Epithelial cell of esophagus (primary cell): ENCODE measurements around the gene SERINC5.
"Not testable (repeated sequence)": the region's sequence is repeated elsewhere in the genome, so short reads cannot be mapped to it uniquely, and the experiment has no call there.

Experiments
- DNase-seq: peaks from one replicate; pipeline ENCODE4 v3.0.0; 2010; ENCODE audit warnings: low read depth
- H3K4me3 ChIP-seq: 2 replicates; pipeline ENCODE4 v1.5.1; 2011; ENCODE audit warnings: mild to moderate bottlenecking, low read length, control low read depth
- TF ChIP-seq, protein P1 (sequence below): IDR thresholded peaks from 2 replicates; pipeline ENCODE4 v1.5.1; 2011; ENCODE audit warnings: low read depth, mild to moderate bottlenecking, low read length, control low read depth, inconsistent platforms; ENCODE audit not compliant: insufficient read depth; ENCODE audit errors: missing control alignments

Gene SERINC5

GRCh38 chr5:80205846-80206245 lies 50.0 kb downstream of the SERINC5 start:
- TF ChIP-seq, protein P1, sequence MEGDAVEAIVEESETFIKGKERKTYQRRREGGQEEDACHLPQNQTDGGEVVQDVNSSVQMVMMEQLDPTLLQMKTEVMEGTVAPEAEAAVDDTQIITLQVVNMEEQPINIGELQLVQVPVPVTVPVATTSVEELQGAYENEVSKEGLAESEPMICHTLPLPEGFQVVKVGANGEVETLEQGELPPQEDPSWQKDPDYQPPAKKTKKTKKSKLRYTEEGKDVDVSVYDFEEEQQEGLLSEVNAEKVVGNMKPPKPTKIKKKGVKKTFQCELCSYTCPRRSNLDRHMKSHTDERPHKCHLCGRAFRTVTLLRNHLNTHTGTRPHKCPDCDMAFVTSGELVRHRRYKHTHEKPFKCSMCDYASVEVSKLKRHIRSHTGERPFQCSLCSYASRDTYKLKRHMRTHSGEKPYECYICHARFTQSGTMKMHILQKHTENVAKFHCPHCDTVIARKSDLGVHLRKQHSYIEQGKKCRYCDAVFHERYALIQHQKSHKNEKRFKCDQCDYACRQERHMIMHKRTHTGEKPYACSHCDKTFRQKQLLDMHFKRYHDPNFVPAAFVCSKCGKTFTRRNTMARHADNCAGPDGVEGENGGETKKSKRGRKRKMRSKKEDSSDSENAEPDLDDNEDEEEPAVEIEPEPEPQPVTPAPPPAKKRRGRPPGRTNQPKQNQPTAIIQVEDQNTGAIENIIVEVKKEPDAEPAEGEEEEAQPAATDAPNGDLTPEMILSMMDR: no peak
- no peak overlapping the region for H3K4me3 ChIP-seq
- no peak for DNase-seq

GRCh38 chr5:80204808-80205614 lies 50.8 kb downstream of the SERINC5 start:
- no peak overlapping the region for H3K4me3 ChIP-seq
- no peak for DNase-seq
- TF ChIP-seq, protein P1: no peak

- H3K4me3 ChIP-seq, DNase-seq: not testable (repeated sequence)
These were observed 54.1 kb downstream of the SERINC5 start for GRCh38 chr5:80201763-80202162.

DNA sequence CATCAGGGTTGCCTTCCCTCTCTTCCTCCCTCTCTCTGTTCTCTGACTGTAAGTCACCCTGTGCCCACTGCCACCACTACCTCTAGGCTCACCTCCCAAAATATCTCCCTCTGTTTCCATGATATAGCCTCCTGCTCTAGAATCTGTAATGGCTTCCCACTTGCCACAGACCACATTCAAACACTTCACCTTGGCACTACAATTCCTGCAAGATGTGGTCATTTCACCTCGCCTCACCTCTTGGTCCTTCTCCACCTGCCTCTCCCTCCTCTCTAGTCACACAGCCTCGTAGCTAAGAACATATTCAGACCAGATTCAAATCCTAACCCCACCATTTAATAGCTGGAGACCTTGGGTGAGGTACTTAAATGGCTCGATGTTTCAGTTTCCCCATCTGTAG lies 56.9 kb downstream of the SERINC5 start:
- H3K4me3 ChIP-seq: no peak overlapping the region
- DNase-seq: no peak
- TF ChIP-seq, protein P1: no peak

DNA sequence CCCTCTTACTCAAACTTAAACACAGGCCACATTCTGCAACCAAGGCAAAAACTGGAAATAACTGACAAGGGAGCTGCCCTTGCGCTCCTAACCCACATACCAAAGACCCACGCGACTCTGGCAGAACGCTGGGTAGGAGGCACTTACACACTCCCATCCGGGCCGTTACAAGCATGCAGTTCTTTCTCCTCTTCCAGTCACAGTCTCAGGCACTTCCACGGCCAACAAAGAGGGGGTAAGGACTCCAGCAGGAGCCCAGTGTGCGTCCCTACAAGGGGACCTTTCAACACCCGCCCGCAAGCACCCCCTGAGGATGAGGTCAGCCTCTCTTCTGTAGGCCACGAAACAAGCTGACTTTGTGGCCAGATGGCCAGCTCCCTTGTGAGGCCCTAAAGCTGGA lies 57.4 kb downstream of the SERINC5 start:
- TF ChIP-seq, protein P1: no peak
- DNase-seq: no peak
- H3K4me3 ChIP-seq: no peak overlapping the region

- no peak overlapping the region for H3K4me3 ChIP-seq
- TF ChIP-seq, protein P1: no peak
- DNase-seq: no peak
These were observed 59.9 kb downstream of the SERINC5 start for GRCh38 chr5:80195837-80196400.

- TF ChIP-seq, protein P1: no peak
- no peak overlapping the region for H3K4me3 ChIP-seq
These were observed 61.4 kb downstream of the SERINC5 start for GRCh38 chr5:80194468-80194867.

More at GRCh38 chr5:80194468-80194867, 61.4 kb downstream of the SERINC5 start:
- DNase-seq: no peak
